AG04450 (cell line): ENCODE data around the gene MVD. TPM values are rescaled to one million over a fixed set of nuclear protein-coding genes. Genes with fewer than 3 reads are reported as not detected.

Source experiments
- CTCF ChIA-PET: fragments of 300-600, 350-600 bp; formaldehyde crosslinking; extraction: SDS; loops from one replicate; lab custom pipeline; 2022; ENCODE audit warnings: antibody characterized with exemption, inconsistent platforms; lab: Charles Lee
- POLR2A ChIA-PET: fragments of 350-600 bp; formaldehyde crosslinking; extraction: SDS; loops from one replicate; lab custom pipeline; 2021; ENCODE audit warnings: antibody characterized with exemption, inconsistent platforms; lab: Yijun Ruan, JAX
- DNase-seq: peaks from one replicate; pipeline ENCODE4 v3.0.0-alpha.2; 2011; ENCODE audit warnings: low read depth, low spot score
- H3K27ac ChIP-seq: one replicate; pipeline ENCODE4 v1.5.1; 2012; ENCODE audit warnings: low read depth, low read length, control low read depth
- H3K27me3 ChIP-seq: one replicate; pipeline ENCODE4 v1.6.0; 2012; ENCODE audit warnings: low read length; ENCODE audit not compliant: control insufficient read depth, insufficient read depth
- H3K4me3 ChIP-seq: 2 replicates; pipeline ENCODE4 v1.5.1; 2011; ENCODE audit warnings: mild to moderate bottlenecking, low read depth, low read length, control low read depth
- H3K9me3 ChIP-seq: 2 replicates; pipeline ENCODE4 v1.5.1; 2012; ENCODE audit warnings: low read length; ENCODE audit not compliant: control insufficient read depth, insufficient read depth
- CTCF ChIP-seq: IDR thresholded peaks from 2 replicates; pipeline ENCODE4 v1.5.1; 2011; ENCODE audit warnings: low read depth, low read length, control low read depth, inconsistent platforms
- polyA plus RNA-seq: library from polyadenylated mRNA; depleted of rRNA; stranded (reverse); fragments of >200 nt; gene quantifications from 2 replicates; pipeline ENCODE4 v1.2.3, GENCODE V29; 2011

The MVD gene
- polyA plus RNA-seq, 1 experiment: 9.1 TPM

- no peak within 1 kb of the TSS for H3K27ac ChIP-seq
- ChIA-PET POLR2A (interaction anchor here (0.5 to 1.5 kb wide), 2 partner anchors 24 to 148 kb away, joined by 4 to 7 read pairs; partner anchors contain the start of gene MVD), CTCF (no interaction called here)
- DNase-seq: no peak
- peaks cover 27% of the 10 kb centered on the region for H3K27me3 ChIP-seq
- no peak for TF ChIP-seq CTCF
- peaks cover 3% of the 10 kb centered on the region; the same call in 1 of the 2 replicates for H3K9me3 ChIP-seq
- no peak within 1 kb of the TSS for H3K4me3 ChIP-seq
These were observed 24.3 kb downstream of the MVD start, which contains the start of gene IL17C for GRCh38 chr16:88638323-88639230. Gene IL17C (plus strand): TSS chr16:88638572. CDS start chr16:88638642, 70 bp downstream.

DNA sequence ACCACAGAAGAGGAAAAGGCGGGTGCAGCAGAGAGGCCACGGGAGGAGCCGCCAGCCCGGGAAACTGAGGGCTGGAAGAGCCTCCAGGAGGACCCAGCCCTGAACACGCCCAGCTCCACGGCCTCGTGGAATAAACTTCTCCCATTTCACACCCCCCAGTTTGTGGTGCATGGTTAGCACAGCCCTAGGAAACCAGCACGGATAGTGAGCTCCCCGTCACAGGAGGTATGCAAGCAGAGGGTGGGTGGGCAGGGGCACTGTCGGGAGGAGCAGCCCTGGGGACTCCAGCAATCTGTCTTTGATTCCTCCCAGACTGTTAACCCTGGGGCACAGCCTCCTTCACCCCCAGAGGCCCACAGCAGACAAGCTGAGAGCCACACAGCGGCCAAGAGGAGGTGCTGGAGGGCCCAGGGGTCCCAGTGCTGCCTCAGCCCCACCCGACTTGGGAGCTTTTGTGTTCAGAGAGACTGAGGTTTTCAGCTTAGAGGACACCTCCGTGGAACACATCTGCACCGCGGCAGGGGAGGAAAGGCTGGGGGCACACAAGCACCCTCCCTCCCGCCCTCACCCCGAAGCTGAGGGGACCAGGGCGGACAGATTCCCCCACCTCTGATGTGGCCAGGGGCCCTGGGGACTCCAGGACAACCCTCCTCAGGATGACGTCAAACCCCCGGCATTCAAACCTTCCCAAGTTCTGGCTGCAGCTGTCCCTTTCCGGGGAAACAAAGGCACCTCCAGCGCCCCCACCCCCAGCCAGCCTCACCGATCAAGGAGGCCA, 26.2 kb downstream of the MVD start:
- TF ChIP-seq CTCF: no peak
- no peak for DNase-seq
- CTCF ChIA-PET: no interaction called here

GRCh38 chr16:88635671-88636319, 27.1 kb downstream of the MVD start:
- Histone ChIP-seq H3K27me3 (peaks cover 26% of the 10 kb centered on the region), H3K9me3 (peaks cover 3% of the 10 kb centered on the region; the same call in 1 of the 2 replicates), H3K4me3 (no peak overlapping the region), H3K27ac (no peak overlapping the region)
- CTCF ChIA-PET: no interaction called here
- DNase-seq: no peak
- POLR2A ChIA-PET: no interaction called here
- TF ChIP-seq CTCF: no peak

More for the DNA sequence above, 26.2 kb downstream of the MVD start:
- Histone ChIP-seq H3K9me3 (peaks cover 3% of the 10 kb centered on the region; the same call in 1 of the 2 replicates), H3K27me3 (peaks cover 27% of the 10 kb centered on the region), H3K27ac (no peak overlapping the region), H3K4me3 (no peak overlapping the region)
- POLR2A ChIA-PET: interaction anchor here (0.6 kb wide), 2 partner anchors 73 to 523 kb away, joined by 3 read pairs; no protein-coding TSS in a partner anchor

DNA sequence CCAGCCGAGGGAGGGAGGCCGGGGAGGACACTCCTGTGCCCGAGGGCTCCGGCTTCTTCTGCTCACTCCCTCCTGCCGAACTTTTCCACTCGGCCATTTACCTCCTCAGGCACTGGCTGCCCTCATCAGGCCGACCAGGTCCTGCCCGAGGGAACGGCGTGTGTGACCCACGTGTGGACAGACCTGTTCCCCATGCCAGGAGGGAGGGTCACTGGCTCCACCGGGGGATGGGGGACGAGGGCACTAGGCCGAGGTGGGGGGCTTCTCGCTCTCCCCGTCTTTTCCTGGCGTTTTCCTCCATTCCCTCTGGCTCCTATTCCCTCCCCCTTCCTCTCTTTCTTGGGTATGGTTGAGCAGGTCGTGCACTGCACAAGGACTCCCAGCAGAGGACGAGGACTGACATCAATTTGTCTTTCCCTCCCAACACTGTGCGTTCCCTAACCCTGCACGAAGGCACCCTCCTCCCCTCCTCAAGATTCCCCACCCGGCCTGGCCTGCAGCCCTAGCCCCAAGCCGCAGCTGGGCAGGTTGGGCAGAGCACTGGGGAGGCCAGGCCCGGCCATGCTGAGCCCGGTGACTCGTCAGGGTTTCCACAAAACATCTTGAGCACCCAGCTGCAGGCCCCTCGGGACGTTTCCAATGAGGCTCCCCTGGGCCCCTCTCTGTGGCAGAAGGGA, 27.8 kb downstream of the MVD start:
- DNase-seq: no peak
- H3K27me3 ChIP-seq: peaks cover 20% of the 10 kb centered on the region
- H3K4me3 ChIP-seq: peak overlapping the region; percentile 49
- TF ChIP-seq CTCF: no peak; the same call in 1 of the 2 replicates
- POLR2A ChIA-PET: no interaction called here
- H3K9me3 ChIP-seq: peaks cover 3% of the 10 kb centered on the region; the same call in 1 of the 2 replicates
- peak overlapping the region; percentile 11 for H3K27ac ChIP-seq
- CTCF ChIA-PET: no interaction called here
